Neural progenitor cell (in vitro differentiated cells): Measurements from ENCODE around the gene IDS. TPM values are rescaled to one million over a fixed set of nuclear protein-coding genes. Genes with fewer than 3 reads are reported as not detected.

Experiments
- DNase-seq: peaks from one replicate; pipeline ENCODE4 v3.0.0-alpha.2; 2016; ENCODE audit warnings: low spot score
- H2AFZ ChIP-seq: fragments of 200-600 bp; sonication (generic); replicated peaks from 2 replicates; pipeline ENCODE4 v1.6.1; 2016; ENCODE audit warnings: antibody characterized with exemption
- H3F3A ChIP-seq: fragments of 200-600 bp; sonication (generic); 2 replicates; pipeline ENCODE4 v1.6.1; 2016; ENCODE audit warnings: antibody characterized with exemption, low read depth
- H3K27ac ChIP-seq: fragments of 200-600 bp; sonication (generic); 2 replicates; pipeline ENCODE4 v1.5.1; 2016; ENCODE audit warnings: mild to moderate bottlenecking
- H3K27me3 ChIP-seq: fragments of 200-600 bp; sonication (generic); 2 replicates; pipeline ENCODE4 v1.6.1; 2016; ENCODE audit warnings: mild to moderate bottlenecking, moderate library complexity
- H3K36me3 ChIP-seq: fragments of 200-600 bp; sonication (generic); 2 replicates; pipeline ENCODE4 v1.5.1; 2016
- H3K4me1 ChIP-seq: fragments of 200-600 bp; sonication (generic); 2 replicates; pipeline ENCODE4 v1.6.1; 2016; ENCODE audit warnings: mixed run types
- H3K4me2 ChIP-seq: fragments of 200-600 bp; sonication (generic); 2 replicates; pipeline ENCODE4 v1.6.1; 2016
- H3K4me3 ChIP-seq: fragments of 200-600 bp; sonication (generic); 2 replicates; pipeline ENCODE4 v1.5.1; 2016
- H3K79me2 ChIP-seq: fragments of 200-600 bp; sonication (generic); 2 replicates; pipeline ENCODE4 v1.6.1; 2016; ENCODE audit warnings: low read depth
- H3K9ac ChIP-seq: fragments of 200-600 bp; sonication (generic); 2 replicates; pipeline ENCODE4 v1.6.1; 2016
- H3K9me3 ChIP-seq: fragments of 200-600 bp; sonication (generic); 2 replicates; pipeline ENCODE4 v1.5.1; 2016; ENCODE audit warnings: low read depth
- H4K20me1 ChIP-seq: fragments of 200-600 bp; sonication (generic); 2 replicates; pipeline ENCODE4 v1.6.1; 2016; ENCODE audit warnings: low read depth
- H3K27ac Mint-ChIP-seq: 3 replicates; pipeline ENCODE4 v1.8.0; 2021; ENCODE audit warnings: mixed read lengths
- H3K27me3 Mint-ChIP-seq: 2 replicates; pipeline ENCODE4 v1.8.0; 2022; ENCODE audit warnings: low read depth, mild to moderate bottlenecking, inconsistent platforms, moderate library complexity, mixed read lengths; ENCODE audit not compliant: insufficient read depth
- H3K36me3 Mint-ChIP-seq: 3 replicates; pipeline ENCODE4 v1.8.0; 2021; ENCODE audit warnings: mixed read lengths
- H3K4me1 Mint-ChIP-seq: 3 replicates; pipeline ENCODE4 v1.8.0; 2021; ENCODE audit warnings: mixed read lengths
- H3K4me3 Mint-ChIP-seq: 3 replicates; pipeline ENCODE4 v1.8.0; 2021; ENCODE audit warnings: mild to moderate bottlenecking, moderate library complexity, mixed read lengths
- H3K9me3 Mint-ChIP-seq: 3 replicates; pipeline ENCODE4 v1.8.0; 2020; ENCODE audit warnings: mixed read lengths
- EZH2 ChIP-seq: fragments of 200-600 bp; sonication (generic); IDR thresholded peaks from 2 replicates; pipeline ENCODE4 v1.6.1; 2017; ENCODE audit warnings: antibody characterized with exemption, mild to moderate bottlenecking, moderate library complexity
- EZH2phosphoT487 ChIP-seq: fragments of 200-600 bp; sonication (generic); IDR thresholded peaks from 2 replicates; pipeline ENCODE4 v1.6.1; 2017; ENCODE audit warnings: antibody characterized with exemption
- total RNA-seq: library from RNA; depleted of rRNA; stranded (reverse); fragments of >200 nt; gene quantifications from 2 replicates; pipeline ENCODE4 v1.2.3, GENCODE V29; 2015; ENCODE audit warnings: low replicate concordance
- TF ChIP-seq, protein P1 (sequence below): fragments of 200-600 bp; sonication (generic); IDR thresholded peaks from 2 replicates; pipeline ENCODE4 v1.5.1; 2017; ENCODE audit warnings: antibody characterized with exemption, mild to moderate bottlenecking

The IDS gene
- total RNA-seq, 1 donor from 2014 or later = 14.5 TPM

DNA sequence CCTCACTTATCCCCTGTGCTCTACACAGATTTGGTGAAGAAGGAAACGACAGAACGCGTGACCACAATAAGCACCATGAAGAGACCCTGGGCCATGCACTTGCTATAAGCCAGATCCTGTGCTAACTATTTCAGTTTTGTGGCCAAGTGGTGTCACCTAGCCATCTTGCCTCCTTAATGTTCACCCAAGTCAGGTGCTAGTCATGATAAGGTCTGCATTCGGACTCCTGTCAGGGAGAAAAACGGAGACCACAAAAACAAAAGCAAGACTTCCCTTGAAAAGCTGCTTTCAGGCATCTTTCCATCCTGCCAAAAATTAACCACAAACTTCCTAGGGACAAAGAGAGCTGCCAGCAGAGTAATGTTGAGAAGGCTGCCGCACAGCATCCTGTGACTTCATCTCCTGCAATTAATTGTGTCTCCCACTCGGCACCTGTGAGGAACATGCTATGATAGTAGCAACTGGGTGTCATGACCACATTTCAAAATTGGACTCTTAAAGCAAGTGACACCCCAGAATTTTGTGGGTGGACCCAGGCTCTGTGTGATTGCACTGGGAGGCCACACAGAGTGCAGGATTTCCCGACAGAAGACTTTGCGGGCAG lies 8.8 kb upstream of the IDS start:
- Histone ChIP-seq H3K4me1 (no peaks in the 10 kb centered on the region), H3K36me3 (no peaks in the 10 kb centered on the region), H3K27ac (no peak overlapping the region), H3K4me2 (no peak overlapping the region), H3K27me3 (no peaks in the 10 kb centered on the region), H3K4me3 (no peak overlapping the region), H3K9me3 (no peaks in the 10 kb centered on the region), H3K9ac (no peak overlapping the region), H2AFZ (no peak overlapping the region), H3K79me2 (no peaks in the 10 kb centered on the region), H4K20me1 (no peaks in the 10 kb centered on the region), H3F3A (peaks cover 3% of the 10 kb centered on the region)
- Mint-ChIP-seq H3K27me3 (peaks cover 4% of the 10 kb centered on the region), H3K9me3 (peaks cover 10% of the 10 kb centered on the region), H3K4me3 (no peak overlapping the region), H3K36me3 (peaks cover 2% of the 10 kb centered on the region), H3K4me1 (peaks cover 13% of the 10 kb centered on the region), H3K27ac (no peak overlapping the region)
- TF ChIP-seq EZH2 = no peak
- TF ChIP-seq, protein P1, sequence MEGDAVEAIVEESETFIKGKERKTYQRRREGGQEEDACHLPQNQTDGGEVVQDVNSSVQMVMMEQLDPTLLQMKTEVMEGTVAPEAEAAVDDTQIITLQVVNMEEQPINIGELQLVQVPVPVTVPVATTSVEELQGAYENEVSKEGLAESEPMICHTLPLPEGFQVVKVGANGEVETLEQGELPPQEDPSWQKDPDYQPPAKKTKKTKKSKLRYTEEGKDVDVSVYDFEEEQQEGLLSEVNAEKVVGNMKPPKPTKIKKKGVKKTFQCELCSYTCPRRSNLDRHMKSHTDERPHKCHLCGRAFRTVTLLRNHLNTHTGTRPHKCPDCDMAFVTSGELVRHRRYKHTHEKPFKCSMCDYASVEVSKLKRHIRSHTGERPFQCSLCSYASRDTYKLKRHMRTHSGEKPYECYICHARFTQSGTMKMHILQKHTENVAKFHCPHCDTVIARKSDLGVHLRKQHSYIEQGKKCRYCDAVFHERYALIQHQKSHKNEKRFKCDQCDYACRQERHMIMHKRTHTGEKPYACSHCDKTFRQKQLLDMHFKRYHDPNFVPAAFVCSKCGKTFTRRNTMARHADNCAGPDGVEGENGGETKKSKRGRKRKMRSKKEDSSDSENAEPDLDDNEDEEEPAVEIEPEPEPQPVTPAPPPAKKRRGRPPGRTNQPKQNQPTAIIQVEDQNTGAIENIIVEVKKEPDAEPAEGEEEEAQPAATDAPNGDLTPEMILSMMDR = no peak
- no peak for TF ChIP-seq EZH2phosphoT487
- no peak for DNase-seq

DNA sequence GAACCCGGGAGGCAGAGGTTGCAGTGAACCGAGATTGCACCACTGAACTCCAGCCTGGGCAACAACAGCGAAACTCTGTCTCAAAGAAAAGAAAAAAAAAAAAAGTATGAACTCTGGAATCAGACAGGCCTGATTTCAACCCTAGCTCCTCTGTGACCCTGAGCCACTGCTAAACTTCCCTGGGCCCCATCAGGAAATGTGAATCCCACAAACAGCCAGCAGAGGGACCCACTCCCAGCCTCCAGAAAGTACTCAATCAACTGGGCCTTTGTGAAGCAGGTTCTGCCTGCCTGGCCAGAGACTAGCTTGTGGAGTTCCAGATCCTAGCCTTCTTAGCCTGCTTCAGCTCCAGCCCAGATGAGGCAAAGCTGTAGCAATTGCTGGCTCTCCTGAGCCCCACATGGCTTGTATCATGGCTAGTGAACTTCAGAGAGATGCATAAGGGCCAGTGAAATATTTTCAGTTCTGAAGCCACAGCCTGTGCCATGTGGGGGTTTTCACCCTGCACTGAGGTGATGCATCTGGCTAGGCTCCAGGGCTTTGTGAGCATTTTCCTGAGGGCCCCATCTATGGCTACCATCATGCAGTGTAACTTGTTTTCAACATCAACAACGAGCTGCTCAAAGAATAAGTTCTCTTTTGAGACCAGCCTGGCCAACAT lies 7.2 kb upstream of the IDS start:
- no peaks in the 10 kb centered on the region for H3K4me1 ChIP-seq
- H3K27ac ChIP-seq = no peak overlapping the region
- Mint-ChIP-seq H3K4me3 (no peak overlapping the region), H3K27ac (no peak overlapping the region), H3K27me3 (peaks cover 2% of the 10 kb centered on the region), H3K9me3 (peaks cover 4% of the 10 kb centered on the region), H3K4me1 (peaks cover 13% of the 10 kb centered on the region), H3K36me3 (peaks cover 2% of the 10 kb centered on the region)
- no peak for TF ChIP-seq EZH2
- no peak for TF ChIP-seq EZH2phosphoT487
- TF ChIP-seq, protein P1 = peak; percentile 66
- no peak overlapping the region for H3K9ac ChIP-seq
- no peak overlapping the region for H3K4me2 ChIP-seq
- H3K27me3 ChIP-seq = no peaks in the 10 kb centered on the region
- no peaks in the 10 kb centered on the region for H3K9me3 ChIP-seq
- no peaks in the 10 kb centered on the region for H3F3A ChIP-seq
- peak overlapping the region; percentile 89 for H2AFZ ChIP-seq
- H3K79me2 ChIP-seq = no peaks in the 10 kb centered on the region
- H3K36me3 ChIP-seq = no peaks in the 10 kb centered on the region
- H3K4me3 ChIP-seq = no peak overlapping the region
- no peaks in the 10 kb centered on the region for H4K20me1 ChIP-seq
- peak; percentile 62 for DNase-seq

DNA sequence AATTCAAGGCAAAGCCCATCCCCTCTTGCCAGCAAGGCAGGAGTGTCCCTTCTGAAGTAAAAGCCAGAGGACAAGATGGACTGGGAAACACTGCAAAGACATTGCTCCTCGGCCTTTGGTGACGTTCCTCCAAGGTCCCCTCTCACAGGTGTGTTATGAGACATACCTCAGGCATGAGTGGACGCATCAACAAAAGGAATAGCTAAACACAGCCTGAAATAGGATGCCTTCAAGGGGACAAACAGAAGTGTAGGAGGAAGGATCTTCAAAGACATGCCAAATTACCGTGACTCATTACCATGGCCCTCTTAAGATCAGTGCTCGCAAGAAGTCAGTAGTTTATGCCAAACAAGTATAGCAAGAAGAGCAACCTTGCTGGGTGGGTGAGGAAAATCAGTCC lies 6.0 kb upstream of the IDS start:
- Histone ChIP-seq H3K9me3 (no peaks in the 10 kb centered on the region), H3K4me3 (no peak overlapping the region), H3K9ac (no peak overlapping the region), H4K20me1 (no peaks in the 10 kb centered on the region), H3K79me2 (no peaks in the 10 kb centered on the region), H3K4me1 (no peaks in the 10 kb centered on the region), H2AFZ (no peak overlapping the region), H3K27me3 (no peaks in the 10 kb centered on the region), H3F3A (no peaks in the 10 kb centered on the region), H3K27ac (no peak overlapping the region), H3K4me2 (no peak overlapping the region), H3K36me3 (no peaks in the 10 kb centered on the region)
- H3K27ac Mint-ChIP-seq = no peak overlapping the region
- no peak overlapping the region for H3K4me3 Mint-ChIP-seq
- no peak for DNase-seq
- TF ChIP-seq, protein P1 = no peak
- peaks cover 2% of the 10 kb centered on the region for H3K9me3 Mint-ChIP-seq
- H3K4me1 Mint-ChIP-seq = peaks cover 13% of the 10 kb centered on the region
- peaks cover 2% of the 10 kb centered on the region for H3K36me3 Mint-ChIP-seq
- H3K27me3 Mint-ChIP-seq = peaks cover 2% of the 10 kb centered on the region
